ENCODE data around the gene CDR2L.
"Not testable (repeated sequence)": the region's sequence is repeated elsewhere in the genome, so short reads cannot be mapped to it uniquely, and the experiment has no call there.

The CDR2L gene

GRCh38 chr17:75044716-75045115, 57.3 kb downstream of the CDR2L start:
- no peak for TF ChIP-seq CTCF (IDR thresholded peaks at IDR 0.05; ENCODE audit: unreplicated experiment in 3 of 3)
- H3K27ac Mint-ChIP-seq: peak overlapping the region in 2 of 3 experiments; percentile 8 to 25
- no peaks in the 10 kb centered on the region for H3K9me3 Mint-ChIP-seq
- peaks cover 28% of the 10 kb centered on the region for H3K4me1 Mint-ChIP-seq
- no peaks in the 10 kb centered on the region for H3K27me3 Mint-ChIP-seq (ENCODE audit: low read depth)
- H3K36me3 Mint-ChIP-seq (ENCODE audit: low read depth): peaks cover 27% of the 10 kb centered on the region
- H3K4me3 Mint-ChIP-seq: peak overlapping the region; percentile 83 to 99 (median 96)

- not testable (repeated sequence) for H3K27me3 Mint-ChIP-seq (ENCODE audit: low read depth); H3K9me3 Mint-ChIP-seq
- peak overlapping the region; percentile 96 to 99 (median 99) for H3K4me3 Mint-ChIP-seq
- peak overlapping the region; percentile 81 to 97 (median 95) for H3K27ac Mint-ChIP-seq
- H3K36me3 Mint-ChIP-seq (ENCODE audit: low read depth): peaks cover 23% of the 10 kb centered on the region
- H3K4me1 Mint-ChIP-seq: peaks cover 28% of the 10 kb centered on the region
These were observed 58.5 kb downstream of the CDR2L start for GRCh38 chr17:75045946-75046406.

GRCh38 chr17:75046407-75047289, 59.2 kb downstream of the CDR2L start, which contains the start of the genes ATP5PD and KCTD2:
ATP5PD (minus strand) TSS chr17:75046969; CDS start chr17:75042650, 4,319 bp downstream.
KCTD2 (plus strand) TSS chr17:75047225; CDS start chr17:75047251, 26 bp downstream.
- no peak for TF ChIP-seq CTCF (IDR thresholded peaks at IDR 0.05; ENCODE audit: unreplicated experiment in 3 of 3)
- H3K27me3 Mint-ChIP-seq (ENCODE audit: low read depth): no peaks in the 10 kb centered on the region
- H3K27ac Mint-ChIP-seq: peak within 1 kb of the TSS; percentile 81 to 97 (median 95)
- H3K9me3 Mint-ChIP-seq: no peaks in the 10 kb centered on the region
- peaks cover 28% of the 10 kb centered on the region for H3K4me1 Mint-ChIP-seq
- peaks cover 24% of the 10 kb centered on the region for H3K36me3 Mint-ChIP-seq (ENCODE audit: low read depth)
- H3K4me3 Mint-ChIP-seq: peak within 1 kb of the TSS; percentile 97 to 99 (median 99)

GRCh38 chr17:75047398-75048098, 60.1 kb downstream of the CDR2L start:
- peak overlapping the region; percentile 94 to 97 (median 95) for H3K4me3 Mint-ChIP-seq
- TF ChIP-seq CTCF (IDR thresholded peaks at IDR 0.05; ENCODE audit: unreplicated experiment in 3 of 3): no peak
- peak overlapping the region; percentile 79 to 92 (median 91) for H3K27ac Mint-ChIP-seq
- H3K27me3 Mint-ChIP-seq (ENCODE audit: low read depth): no peaks in the 10 kb centered on the region
- peaks cover 26% of the 10 kb centered on the region for H3K36me3 Mint-ChIP-seq (ENCODE audit: low read depth)
- peaks cover 28% of the 10 kb centered on the region for H3K4me1 Mint-ChIP-seq
- no peaks in the 10 kb centered on the region for H3K9me3 Mint-ChIP-seq

GRCh38 chr17:75048249-75048878, 60.9 kb downstream of the CDR2L start:
- Mint-ChIP-seq H3K36me3 (ENCODE audit: low read depth) (peaks cover 34% of the 10 kb centered on the region), H3K4me1 (peaks cover 28% of the 10 kb centered on the region), H3K4me3 (peak overlapping the region; percentile 94 to 97 (median 95)), H3K27me3 (ENCODE audit: low read depth) (no peaks in the 10 kb centered on the region), H3K27ac (peak overlapping the region; percentile 79 to 92 (median 91)), H3K9me3 (no peaks in the 10 kb centered on the region)
- no peak for TF ChIP-seq CTCF (IDR thresholded peaks at IDR 0.05; ENCODE audit: unreplicated experiment in 3 of 3)

GRCh38 chr17:75049057-75049456, 61.6 kb downstream of the CDR2L start:
- Mint-ChIP-seq H3K27me3 (ENCODE audit: low read depth) (no peaks in the 10 kb centered on the region), H3K27ac (peak overlapping the region in 1 of 3 experiments; percentile 79), H3K9me3 (no peaks in the 10 kb centered on the region), H3K4me1 (peaks cover 28% of the 10 kb centered on the region), H3K36me3 (ENCODE audit: low read depth) (peaks cover 41% of the 10 kb centered on the region), H3K4me3 (peak overlapping the region; percentile 94 to 97 (median 95))
- no peak for TF ChIP-seq CTCF (IDR thresholded peaks at IDR 0.05; ENCODE audit: unreplicated experiment in 3 of 3)

Measured in nephron (organoid).